ENCODE measurements around the gene USP22. TPM values are rescaled to one million over a fixed set of nuclear protein-coding genes. Genes with fewer than 3 reads are reported as not detected.

The USP22 gene
- total and polyA plus RNA-seq, 3 donors from 2014 or later, result 96.3 to 216 (median 161) TPM

- TF ChIP-seq CTCF (IDR thresholded peaks at IDR 0.05), result no peak
- TF ChIP-seq POLR2A (IDR thresholded peaks at IDR 0.05), result no peak
- Histone ChIP-seq H3K4me1 (peaks cover 45% of the 10 kb centered on the region), H3K36me3 (ENCODE audit: low read depth, missing control alignments) (no peaks in the 10 kb centered on the region)
These were observed 40.4 kb downstream of the USP22 start for GRCh38 chr17:21002309-21003006.

DNA sequence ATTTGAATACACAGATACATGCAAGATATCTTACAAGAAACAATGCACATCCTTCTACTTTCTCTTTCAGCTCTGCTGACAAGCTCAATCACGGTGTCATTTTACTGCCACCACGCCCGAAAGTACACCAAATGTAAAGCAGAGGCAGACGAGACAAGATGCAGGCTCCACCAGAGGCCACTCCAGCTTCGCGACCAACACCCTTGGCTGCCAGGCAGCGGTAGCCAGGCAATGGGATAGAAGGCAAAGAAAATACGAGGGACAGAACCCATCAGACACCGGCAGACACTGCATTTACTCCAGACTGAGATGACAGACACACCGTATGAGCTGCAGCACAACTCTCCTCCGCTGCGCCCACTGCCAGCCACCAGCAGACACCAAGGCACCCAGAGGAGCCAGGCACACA is 41.0 kb downstream of the USP22 start:
- Histone ChIP-seq H3K4me1 (peaks cover 45% of the 10 kb centered on the region), H3K27ac (no peak overlapping the region), H3K36me3 (ENCODE audit: low read depth, missing control alignments) (no peaks in the 10 kb centered on the region), H3K27me3 (no peaks in the 10 kb centered on the region), H3K4me3 (no peak overlapping the region), H3K9me3 (no peaks in the 10 kb centered on the region)
- TF ChIP-seq CTCF (IDR thresholded peaks at IDR 0.05) (no peak), POLR2A (IDR thresholded peaks at IDR 0.05) (no peak)
- no peak for DNase-seq
- WGBS, 2 donors, result 61 to 67% methylated on average over 12 of the region's 12 CpGs
- intact Hi-C loops (cut with DNase I; ENCODE audit: low total_unique reads), result no loop called here

More at GRCh38 chr17:21002309-21003006, 40.4 kb downstream of the USP22 start:
- Histone ChIP-seq H3K27ac (no peak overlapping the region), H3K9me3 (no peaks in the 10 kb centered on the region), H3K4me3 (no peak overlapping the region), H3K27me3 (no peaks in the 10 kb centered on the region)
- WGBS, 2 donors, result 73 to 88% methylated on average over 26 of the region's 26 CpGs
- intact Hi-C loops (cut with DNase I; ENCODE audit: low total_unique reads), result no loop called here
- DNase-seq, result no peak

DNA sequence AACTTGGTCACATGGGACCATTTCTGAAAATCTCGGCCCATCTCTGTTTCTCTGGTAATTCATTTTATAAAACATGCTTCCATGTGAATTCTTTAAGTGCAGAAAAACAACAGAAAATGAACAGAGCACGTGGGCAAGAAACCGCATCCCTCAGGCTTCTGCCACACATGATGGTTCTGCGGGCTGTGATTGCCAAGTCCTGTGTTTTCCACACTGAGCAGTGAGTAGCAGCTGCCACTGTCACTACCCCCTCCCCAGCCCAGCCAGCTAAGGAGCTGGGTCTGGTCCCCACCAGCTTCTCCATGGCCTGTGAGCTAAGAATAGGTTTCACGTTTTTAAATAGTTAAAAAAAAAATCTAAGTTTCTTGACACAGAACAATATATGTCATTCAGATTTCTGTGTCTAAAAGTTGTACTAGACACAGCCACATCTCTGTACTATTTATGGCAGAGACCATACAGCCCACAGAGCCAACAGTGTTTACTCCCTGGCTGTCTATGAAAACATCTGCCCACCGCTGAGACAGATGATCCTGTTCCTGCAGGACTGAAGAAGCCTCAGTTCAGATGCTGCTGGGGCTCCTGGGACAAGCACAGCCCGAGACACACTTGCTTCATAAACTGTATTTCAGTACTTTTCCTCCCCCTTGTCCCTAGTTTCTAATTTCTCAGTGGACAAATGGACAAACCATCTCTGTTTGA is 41.5 kb downstream of the USP22 start:
- no peaks in the 10 kb centered on the region for H3K36me3 ChIP-seq (ENCODE audit: low read depth, missing control alignments)
- H3K27ac ChIP-seq, result no peak overlapping the region
- H3K4me1 ChIP-seq, result peaks cover 45% of the 10 kb centered on the region
- intact Hi-C loops (cut with DNase I; ENCODE audit: low total_unique reads), result no loop called here
- no peaks in the 10 kb centered on the region for H3K9me3 ChIP-seq
- TF ChIP-seq CTCF (IDR thresholded peaks at IDR 0.05) (no peak), POLR2A (IDR thresholded peaks at IDR 0.05) (no peak)
- no peak for DNase-seq
- H3K27me3 ChIP-seq, result no peaks in the 10 kb centered on the region
- WGBS, 2 donors, result 52 to 65% methylated on average over 7 of the region's 7 CpGs
- H3K4me3 ChIP-seq, result no peak overlapping the region

DNA sequence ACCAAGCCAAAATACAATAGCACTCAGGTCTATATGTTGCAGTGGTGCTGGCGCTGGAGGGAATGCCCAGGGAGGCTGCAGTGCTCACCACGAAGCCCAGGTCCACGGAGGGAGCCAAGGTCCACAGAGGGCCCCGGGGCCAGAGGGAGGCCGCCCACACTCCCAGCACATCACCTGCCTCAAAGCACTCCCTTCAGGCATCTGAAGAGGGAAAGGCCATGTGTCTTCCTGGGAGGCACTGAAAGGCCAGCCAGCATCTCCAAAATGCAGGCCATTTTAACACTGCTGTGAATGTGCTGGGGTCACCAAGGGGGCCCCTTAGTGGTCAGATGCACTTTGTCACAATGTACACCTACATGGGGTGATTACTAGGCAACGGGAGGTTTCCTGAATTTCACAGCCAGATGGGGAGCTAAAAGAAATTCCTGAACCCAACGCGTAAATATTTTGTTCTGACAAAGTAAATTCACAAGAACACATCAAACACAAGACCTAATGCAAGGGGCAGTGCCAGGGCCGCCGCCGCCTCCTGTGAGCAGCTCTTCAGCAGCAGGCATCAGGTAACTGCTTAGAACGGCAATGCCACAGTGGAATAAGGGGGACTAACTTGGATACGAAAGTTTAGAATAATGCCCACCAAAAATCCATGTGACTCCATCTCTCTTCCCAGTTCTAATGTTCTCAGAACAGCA is 42.8 kb downstream of the USP22 start:
- whole genome bisulfite sequencing, 2 donors, result 81 to 86% methylated on average over 11 to 13 of the region's 13 CpGs

DNA sequence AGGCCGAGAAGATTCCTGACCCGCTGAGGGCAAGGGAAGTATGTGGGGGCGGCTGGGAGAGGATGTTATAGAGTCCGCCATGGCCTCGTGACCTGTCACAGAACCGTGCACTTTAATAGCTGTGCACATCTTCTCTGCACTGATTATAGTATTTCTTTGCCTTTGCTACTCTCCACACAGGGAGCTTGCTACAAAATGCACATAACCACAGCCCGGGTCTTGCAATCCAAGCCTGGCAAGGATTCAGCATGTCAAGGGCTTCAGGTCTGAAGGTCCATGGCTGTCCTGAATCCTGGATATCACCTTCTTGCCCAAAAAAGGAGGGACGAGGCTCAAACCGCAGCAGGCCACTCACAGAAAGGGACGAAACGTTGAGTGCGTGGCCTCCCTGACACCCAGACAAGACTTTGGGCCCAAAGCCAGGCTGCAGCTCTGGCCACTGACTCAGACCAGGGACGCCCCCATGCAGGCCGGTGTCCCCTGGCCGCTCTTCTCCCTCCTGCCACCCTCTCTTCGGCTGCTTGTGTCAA is 43.7 kb downstream of the USP22 start:
- TF ChIP-seq POLR2A (IDR thresholded peaks at IDR 0.05), result no peak
- TF ChIP-seq CTCF (IDR thresholded peaks at IDR 0.05), result no peak
- intact Hi-C loops (cut with DNase I; ENCODE audit: low total_unique reads), result no loop called here

More for the DNA sequence above, 42.8 kb downstream of the USP22 start:
- no peak for DNase-seq
- no peak for TF ChIP-seq POLR2A (IDR thresholded peaks at IDR 0.05)
- intact Hi-C loops (cut with DNase I; ENCODE audit: low total_unique reads), result no loop called here
- peak overlapping the region in 1 of 2 donors; percentile 1 for H3K27ac ChIP-seq
- H3K9me3 ChIP-seq, result no peaks in the 10 kb centered on the region
- H3K27me3 ChIP-seq, result no peaks in the 10 kb centered on the region
- H3K4me1 ChIP-seq, result peaks cover 33% of the 10 kb centered on the region
- no peak overlapping the region for H3K4me3 ChIP-seq
- H3K36me3 ChIP-seq (ENCODE audit: low read depth, missing control alignments), result no peaks in the 10 kb centered on the region

More for the DNA sequence above, 43.7 kb downstream of the USP22 start:
- peak; percentile 34 for DNase-seq
- no peaks in the 10 kb centered on the region for H3K27me3 ChIP-seq
- no peaks in the 10 kb centered on the region for H3K36me3 ChIP-seq (ENCODE audit: low read depth, missing control alignments)
- H3K4me1 ChIP-seq, result peaks cover 28% of the 10 kb centered on the region
- 30 to 44% methylated on average over 16 of the region's 16 CpGs for WGBS, 2 donors
- peak overlapping the region; percentile 39 to 66 for H3K27ac ChIP-seq
- H3K9me3 ChIP-seq, result no peaks in the 10 kb centered on the region
- no peak overlapping the region for H3K4me3 ChIP-seq

Measured in testis (tissue), 3 donors.